ENCODE data around the gene KCNA2.
A peak's percentile ranks its signal among the peaks of the same experiment; 100 is the strongest.

KCNA2 gene

GRCh38 chr1:110628323-110629105, 22.4 kb upstream of the KCNA2 start:
- no peak for DNase-seq (ENCODE audit: low read depth)

GRCh38 chr1:110627764-110628163, 21.6 kb upstream of the KCNA2 start:
- DNase-seq (ENCODE audit: low read depth), result no peak

- DNase-seq (ENCODE audit: low read depth), result no peak
These were observed 20.7 kb upstream of the KCNA2 start for GRCh38 chr1:110626889-110627288.

- DNase-seq (ENCODE audit: low read depth), result no peak
These were observed 14.5 kb upstream of the KCNA2 start for GRCh38 chr1:110620686-110621085.

- DNase-seq (ENCODE audit: low read depth), result no peak
These were observed 14.1 kb upstream of the KCNA2 start for GRCh38 chr1:110620250-110620615.

- peak; percentile 84 for DNase-seq (ENCODE audit: low read depth)
These were observed 13.5 kb upstream of the KCNA2 start for GRCh38 chr1:110619412-110620249.

- no peak for DNase-seq (ENCODE audit: low read depth)
These were observed 12.5 kb upstream of the KCNA2 start for GRCh38 chr1:110618668-110619067.

- no peak for DNase-seq (ENCODE audit: low read depth)
These were observed 11.4 kb upstream of the KCNA2 start for GRCh38 chr1:110617589-110617988.

- DNase-seq (ENCODE audit: low read depth), result no peak
These were observed 11.0 kb upstream of the KCNA2 start for GRCh38 chr1:110617116-110617515.

- no peak for DNase-seq (ENCODE audit: low read depth)
These were observed 10.4 kb upstream of the KCNA2 start for GRCh38 chr1:110616587-110616986.

GRCh38 chr1:110615548-110616130, 9.5 kb upstream of the KCNA2 start:
- no peak for DNase-seq (ENCODE audit: low read depth)

- DNase-seq (ENCODE audit: low read depth), result no peak
These were observed 6.0 kb upstream of the KCNA2 start for GRCh38 chr1:110612060-110612745.

- no peak for DNase-seq (ENCODE audit: low read depth)
These were observed 4.6 kb upstream of the KCNA2 start for GRCh38 chr1:110610696-110611286.

- no peak for DNase-seq (ENCODE audit: low read depth)
These were observed 3.9 kb upstream of the KCNA2 start for GRCh38 chr1:110610084-110610483.

GRCh38 chr1:110608247-110608646, 2.1 kb upstream of the KCNA2 start:
- no peak for DNase-seq (ENCODE audit: low read depth)

- no peak for DNase-seq (ENCODE audit: low read depth)
These were observed 1.5 kb upstream of the KCNA2 start for GRCh38 chr1:110607536-110608230.

- DNase-seq (ENCODE audit: low read depth), result no peak
These were observed 738 bp upstream of the KCNA2 start for GRCh38 chr1:110606657-110607535.

GRCh38 chr1:110605446-110605845, 712 bp downstream of the KCNA2 start:
- no peak for DNase-seq (ENCODE audit: low read depth)

GRCh38 chr1:110604586-110605148, 1.5 kb downstream of the KCNA2 start:
- DNase-seq (ENCODE audit: low read depth), result no peak

- DNase-seq (ENCODE audit: low read depth), result no peak
These were observed 3.1 kb downstream of the KCNA2 start for GRCh38 chr1:110603058-110603457.
